GM12801 (cell line): ENCODE data around the gene STX11.

Experiments used
- CTCF ChIP-seq: IDR thresholded peaks from one replicate; pipeline ENCODE4 v1.5.1; 2011; ENCODE audit warnings: control low read depth; ENCODE audit not compliant: insufficient read length; ENCODE audit errors: extremely low read depth

The STX11 gene

GRCh38 chr6:144152334-144152900, 2.1 kb downstream of the STX11 start:
- no peak for TF ChIP-seq CTCF

- TF ChIP-seq CTCF: no peak
Observed at GRCh38 chr6:144153260-144153659, 2.9 kb downstream of the STX11 start.

- TF ChIP-seq CTCF: no peak
Observed at GRCh38 chr6:144153971-144154370, 3.7 kb downstream of the STX11 start.

- TF ChIP-seq CTCF: no peak
Observed at GRCh38 chr6:144155529-144155928, 5.2 kb downstream of the STX11 start.

- no peak for TF ChIP-seq CTCF
Observed at GRCh38 chr6:144156338-144156737, 6.0 kb downstream of the STX11 start.

- no peak for TF ChIP-seq CTCF
Observed at GRCh38 chr6:144156991-144157390, 6.7 kb downstream of the STX11 start.

- TF ChIP-seq CTCF: no peak
Observed at GRCh38 chr6:144158133-144158532, 7.8 kb downstream of the STX11 start.

GRCh38 chr6:144159223-144159622, 8.9 kb downstream of the STX11 start:
- TF ChIP-seq CTCF: no peak
